NCI-H82 treated with DMSO at 0.1 percent for 48 hours (cell line): ENCODE data around the gene AGPS.
"Not testable (repeated sequence)": the region's sequence is repeated elsewhere in the genome, so short reads cannot be mapped to it uniquely, and the experiment has no call there.

Experiments used
- DNase-seq: peaks from one replicate; lab custom pipeline; 2025; ENCODE audit not compliant: unreplicated experiment; lab: John Stamatoyannopoulos, UW

AGPS gene

GRCh38 chr2:177385151-177385550 lies 7.4 kb upstream of the AGPS start:
- DNase-seq: no peak

DNA sequence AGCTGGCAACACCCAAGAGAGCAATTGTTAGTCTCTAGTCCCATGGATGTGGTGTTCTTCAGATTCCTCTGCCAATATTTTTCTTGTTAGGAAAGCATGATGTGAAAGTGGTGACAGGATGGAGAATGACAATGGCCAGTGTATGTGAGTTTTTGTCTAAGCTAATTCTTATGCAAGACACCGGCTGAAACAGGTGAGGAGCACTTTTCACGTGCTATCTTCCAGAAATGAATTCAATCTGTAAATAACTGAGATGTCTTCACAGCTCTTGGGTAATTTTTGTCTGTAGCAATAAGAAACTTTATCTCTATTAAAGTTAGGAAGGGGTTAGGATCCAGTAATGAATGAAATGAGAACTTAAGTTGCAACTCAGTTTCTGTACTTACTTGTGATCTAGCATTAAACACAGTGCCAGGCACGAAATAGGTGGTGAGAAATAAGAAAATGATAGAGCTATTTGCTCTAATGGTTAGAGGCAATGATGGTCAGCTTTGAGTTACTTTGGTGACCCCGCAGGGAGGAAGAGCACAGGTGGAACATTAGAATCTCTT lies 676 bp upstream of the AGPS start:
- DNase-seq: no peak

- DNase-seq: no peak
Measured at GRCh38 chr2:177393203-177393755, 706 bp downstream of the AGPS start.

DNA sequence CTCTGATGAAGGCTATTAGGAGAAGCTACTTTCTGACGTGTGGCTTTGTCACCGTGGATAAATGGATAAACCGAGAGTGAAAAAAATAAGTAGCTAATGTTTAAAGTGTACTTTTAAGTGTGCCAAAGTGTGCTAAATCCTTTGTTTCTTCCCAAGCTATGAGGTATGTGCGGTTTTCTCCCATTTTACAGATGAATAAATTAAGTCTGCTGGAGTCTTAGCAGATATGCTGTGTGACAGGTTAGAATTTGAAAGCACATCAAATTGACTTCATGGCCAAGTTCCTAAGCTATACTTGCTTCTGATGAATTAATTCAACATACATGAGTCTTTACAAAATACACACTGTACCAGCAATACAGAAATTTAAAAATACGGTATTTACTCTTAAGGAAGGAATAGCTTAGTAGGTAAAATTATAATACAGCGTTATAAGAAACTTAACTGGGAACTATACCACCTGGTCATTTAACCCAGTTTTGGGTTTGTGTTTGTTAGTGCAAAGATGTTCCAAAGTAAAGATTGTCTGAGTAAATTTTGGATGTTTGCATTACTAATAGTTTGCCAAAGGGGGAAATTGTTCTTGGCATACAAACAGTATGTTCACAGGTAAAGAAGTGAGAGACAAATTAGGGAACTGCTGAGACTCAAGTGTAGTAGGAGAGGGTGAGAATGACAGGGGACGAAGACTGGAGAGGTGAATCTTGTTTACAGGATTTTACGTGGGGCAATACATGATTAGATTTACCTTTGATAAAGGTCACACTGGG lies 1.4 kb downstream of the AGPS start:
- DNase-seq: no peak

DNA sequence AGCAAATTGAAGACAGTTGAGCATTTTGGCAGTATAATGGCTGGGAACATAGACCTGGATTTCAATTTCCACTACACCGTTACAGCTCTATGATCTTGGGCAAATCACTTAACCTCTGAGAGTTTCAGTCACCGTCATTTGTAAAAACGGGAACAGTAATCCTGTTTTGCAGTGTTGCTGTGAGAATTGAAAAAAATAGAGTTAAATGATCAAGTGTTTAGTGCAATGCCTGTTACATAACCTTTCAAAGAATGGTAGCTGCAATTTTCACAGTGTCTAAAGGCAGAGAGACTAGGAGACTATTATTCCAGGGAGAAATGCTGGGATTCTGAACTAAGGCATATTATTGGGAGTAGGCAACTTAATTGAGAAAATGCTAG lies 2.0 kb downstream of the AGPS start:
- DNase-seq: no peak

DNA sequence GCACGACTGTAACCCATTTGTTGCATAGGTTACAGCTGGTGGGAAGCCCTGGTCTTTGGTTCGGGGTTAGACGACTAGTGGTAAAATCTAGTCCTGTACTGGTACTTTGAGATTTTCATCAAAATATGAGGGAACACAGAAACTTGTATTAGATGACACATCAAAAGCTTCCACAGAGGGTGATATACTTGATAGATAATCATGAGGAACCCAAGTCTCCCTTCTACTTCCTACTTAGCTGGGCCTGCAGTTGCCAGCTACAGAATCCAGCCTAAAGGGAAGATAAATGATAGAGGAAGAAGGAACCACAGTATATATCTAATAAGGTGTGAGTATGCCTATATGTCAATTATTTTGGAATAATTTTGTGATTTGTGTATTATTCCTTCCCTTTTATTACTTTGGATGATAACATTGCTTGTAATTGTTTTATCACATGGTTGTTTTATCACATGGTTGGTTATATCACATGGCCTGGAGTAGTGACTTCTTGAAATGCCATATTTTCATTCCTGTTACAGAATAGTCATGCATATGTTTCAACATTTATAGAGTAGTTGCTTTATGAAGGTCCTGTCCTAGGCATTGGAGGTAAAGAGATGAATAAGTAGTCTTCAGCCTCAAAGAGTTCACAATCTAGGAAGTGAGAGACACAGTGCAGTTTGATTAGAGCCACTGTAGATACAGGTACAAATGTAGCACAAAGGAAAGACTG lies 2.9 kb downstream of the AGPS start:
- no peak for DNase-seq

GRCh38 chr2:177396703-177397460 lies 4.3 kb downstream of the AGPS start:
- DNase-seq: no peak

DNA sequence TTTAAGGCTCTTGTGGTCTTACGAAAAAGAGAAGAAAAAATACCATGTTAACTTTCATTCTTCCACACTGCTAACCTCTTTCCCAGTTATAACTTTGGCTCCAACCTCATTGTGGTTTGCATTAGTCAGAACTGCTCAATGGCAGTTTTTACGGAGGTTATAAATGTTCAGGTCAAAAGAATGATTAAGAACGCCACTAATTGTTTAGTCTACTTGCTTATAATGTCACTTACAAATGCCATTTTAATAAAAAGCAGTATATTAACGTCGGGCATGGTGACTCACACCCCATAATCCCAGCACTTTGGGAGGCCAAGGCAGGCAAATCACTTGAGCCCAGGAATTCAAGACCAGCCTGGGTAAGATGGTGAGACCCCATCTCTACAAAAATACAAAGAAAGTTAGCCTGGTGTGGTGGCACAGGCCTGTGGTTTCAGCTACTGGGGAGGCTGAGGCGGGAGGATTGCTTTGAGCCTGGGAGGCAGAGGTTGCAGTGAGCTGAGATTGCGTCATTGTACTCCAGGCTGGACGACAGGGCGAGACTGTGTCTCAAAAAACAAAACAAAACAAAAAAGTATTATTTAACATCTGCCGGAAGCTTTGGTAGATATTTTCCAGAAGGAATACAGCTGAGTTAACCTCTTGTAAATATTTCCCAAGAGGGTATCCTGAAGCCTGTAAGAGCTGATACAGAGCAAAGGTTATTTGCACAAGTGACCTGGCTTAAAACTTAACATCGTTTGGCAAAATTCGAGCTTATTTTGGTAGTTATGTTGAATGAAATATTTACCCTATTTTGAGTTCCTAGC lies 5.1 kb downstream of the AGPS start:
- DNase-seq: no peak

DNA sequence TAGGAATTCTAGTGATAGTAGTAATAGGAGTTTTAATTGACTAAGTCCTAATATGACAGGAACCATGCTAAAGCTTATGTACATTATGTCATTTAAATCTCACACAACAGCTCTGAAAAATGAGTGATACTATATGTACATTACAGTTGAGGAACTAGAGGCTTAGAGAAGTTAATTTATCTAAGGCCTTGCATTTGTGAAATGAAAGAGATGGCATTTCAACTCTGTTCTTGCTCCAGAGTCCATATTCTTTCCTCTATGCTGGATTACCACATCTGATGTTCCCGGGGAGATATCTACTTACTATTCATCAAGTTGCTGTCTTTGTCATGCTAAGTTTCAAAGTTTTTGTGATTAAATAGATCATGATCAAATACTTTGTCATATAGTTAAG lies 5.7 kb downstream of the AGPS start:
- no peak for DNase-seq

DNA sequence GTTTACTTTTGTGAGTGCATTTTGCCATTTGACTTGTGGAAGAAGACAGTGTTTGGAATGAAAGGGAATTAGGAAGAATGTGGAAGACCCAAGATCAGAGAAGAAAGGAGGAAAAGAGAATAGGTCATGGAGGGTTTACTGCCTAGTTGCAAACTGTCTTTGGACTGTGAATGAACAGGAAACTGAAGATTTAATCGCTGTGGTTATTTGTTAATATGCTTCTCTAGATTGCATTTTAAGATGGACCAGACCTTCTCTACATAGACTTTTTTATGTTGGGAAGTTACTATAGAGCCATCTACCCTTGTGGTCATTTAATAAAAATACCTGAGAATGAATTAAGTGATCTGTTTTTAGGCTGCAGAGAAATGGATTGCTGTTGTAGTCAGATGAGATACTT lies 6.2 kb downstream of the AGPS start:
- DNase-seq: no peak

- no peak for DNase-seq
Measured at GRCh38 chr2:177399376-177399775, 6.8 kb downstream of the AGPS start.

GRCh38 chr2:177400337-177400923 lies 7.9 kb downstream of the AGPS start:
- DNase-seq: no peak

DNA sequence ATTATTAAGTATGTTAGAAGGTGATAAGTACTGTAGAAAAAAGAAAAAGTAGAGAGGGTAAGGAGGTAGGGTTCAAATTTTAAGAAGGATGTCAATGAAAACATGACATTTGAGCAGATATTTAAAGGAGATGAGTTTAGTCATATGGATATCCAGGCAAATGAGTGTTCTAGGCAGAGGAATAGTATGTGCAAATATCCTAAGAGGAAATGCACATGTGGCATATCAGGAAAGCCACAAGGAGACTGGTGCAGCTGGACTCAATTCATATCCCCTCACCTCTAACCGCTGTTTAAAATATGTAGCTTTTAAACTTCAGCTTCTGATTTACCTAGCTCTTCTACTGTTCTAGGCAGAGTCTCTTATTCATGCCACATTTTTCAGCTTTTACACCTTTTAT lies 9.5 kb downstream of the AGPS start:
- DNase-seq: no peak

DNA sequence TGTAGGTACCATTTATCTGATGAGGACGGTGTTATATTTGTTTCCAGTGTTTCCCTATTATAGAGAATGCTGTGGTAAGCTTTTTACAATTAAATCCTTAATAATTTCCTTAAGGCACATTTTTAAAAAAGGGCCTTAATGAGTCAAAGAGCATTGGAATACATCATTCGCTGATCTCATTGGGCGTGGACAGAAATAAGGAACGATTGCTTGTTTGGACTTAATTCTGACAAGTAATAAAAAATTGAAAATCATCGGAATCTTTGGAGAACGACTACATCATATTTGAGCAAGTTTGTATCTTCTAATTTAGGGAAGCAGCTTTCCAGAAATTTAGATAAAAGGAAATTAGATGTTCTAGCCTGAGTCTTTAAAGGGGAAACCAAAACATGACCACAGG lies 11.3 kb downstream of the AGPS start:
- DNase-seq: no peak

DNA sequence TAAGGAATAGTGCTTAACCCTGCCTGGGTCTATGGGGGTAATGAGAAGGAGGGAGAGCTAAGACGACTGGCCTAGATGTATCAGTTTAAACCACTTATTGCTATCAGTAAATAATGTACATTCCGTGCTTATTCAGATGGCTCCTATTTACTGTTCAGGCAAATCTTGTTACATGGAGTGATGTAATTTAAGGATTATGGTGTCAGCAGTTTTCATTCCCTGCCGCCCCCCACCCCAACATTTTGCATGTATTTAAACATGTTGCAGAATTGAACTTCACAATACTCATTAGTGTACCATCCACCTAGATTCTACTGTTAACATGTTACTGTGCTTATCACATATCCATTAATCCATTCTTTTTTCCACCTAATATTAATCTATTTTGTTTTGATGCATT lies 11.7 kb downstream of the AGPS start:
- DNase-seq: peak; percentile 82

DNA sequence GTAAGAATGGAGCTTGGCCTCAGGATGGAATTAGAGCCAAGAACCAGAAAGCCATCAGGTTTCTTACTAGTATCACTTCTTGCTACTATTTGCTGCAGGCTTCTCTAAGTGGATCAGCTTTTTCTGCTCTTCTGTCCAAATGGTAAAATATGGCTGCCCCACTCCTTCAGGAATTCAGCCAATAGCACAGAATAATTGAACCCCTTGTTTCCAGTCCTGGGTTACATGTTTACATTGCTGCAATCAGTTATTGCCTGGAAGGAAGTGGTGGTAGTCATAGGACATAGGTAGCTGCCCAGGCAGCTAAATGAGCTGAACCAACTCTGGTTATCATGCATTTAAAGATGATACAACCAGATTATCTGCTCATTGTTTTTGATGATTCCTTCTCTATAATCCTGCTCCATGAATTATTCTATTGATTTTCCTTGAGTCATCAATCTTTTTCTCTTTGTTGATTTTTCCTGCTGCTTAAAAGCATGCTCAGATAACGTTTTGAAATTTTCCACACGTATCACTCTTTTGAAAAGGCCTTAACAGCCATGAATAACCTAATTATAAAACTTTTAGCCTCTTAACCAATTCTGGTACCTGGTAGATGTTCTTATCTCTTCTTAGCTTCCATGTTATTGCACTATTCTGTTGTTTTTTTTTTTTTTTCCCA lies 12.6 kb downstream of the AGPS start:
- DNase-seq: peak; percentile 19

GRCh38 chr2:177406182-177406581 lies 13.6 kb downstream of the AGPS start:
- DNase-seq: no peak

DNA sequence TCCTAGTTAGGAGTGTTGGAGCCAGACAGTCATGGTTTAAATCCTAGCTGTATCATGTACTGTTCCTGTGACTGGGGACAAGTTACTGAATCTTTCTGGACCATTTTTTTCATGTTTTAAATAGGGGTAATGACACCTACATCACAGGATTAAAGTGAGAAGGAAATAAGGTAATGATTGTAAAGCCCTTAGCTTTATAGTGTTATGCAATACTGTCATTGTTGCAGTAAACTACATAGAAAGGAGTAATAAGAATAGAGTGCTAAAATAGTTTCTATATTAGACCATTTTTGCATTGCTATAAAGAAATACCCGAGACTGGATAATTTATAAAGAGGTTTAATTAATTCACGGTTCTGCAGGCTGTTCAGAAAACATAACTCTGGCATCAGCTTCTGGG lies 14.5 kb downstream of the AGPS start:
- no peak for DNase-seq

DNA sequence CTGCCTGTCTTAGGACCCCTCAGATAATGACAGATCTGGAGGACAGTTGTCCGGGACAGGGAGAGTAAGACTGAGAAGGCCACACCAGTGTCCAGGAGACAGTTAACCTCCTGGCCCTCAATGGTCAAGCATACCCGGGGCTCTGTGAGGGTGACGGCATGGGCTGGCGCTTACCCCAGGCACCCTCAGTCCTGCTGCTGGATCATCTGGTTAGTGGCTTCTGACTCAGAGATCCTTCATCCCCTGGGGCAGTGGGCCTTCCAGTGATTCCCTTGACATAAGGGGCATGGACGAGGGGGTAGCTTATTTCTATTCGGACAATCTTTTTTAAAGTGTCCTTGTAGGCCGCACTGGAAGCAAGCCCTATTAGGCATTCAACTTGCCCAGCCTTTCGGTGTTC lies 18.1 kb downstream of the AGPS start:
- not testable (repeated sequence) for DNase-seq

DNA sequence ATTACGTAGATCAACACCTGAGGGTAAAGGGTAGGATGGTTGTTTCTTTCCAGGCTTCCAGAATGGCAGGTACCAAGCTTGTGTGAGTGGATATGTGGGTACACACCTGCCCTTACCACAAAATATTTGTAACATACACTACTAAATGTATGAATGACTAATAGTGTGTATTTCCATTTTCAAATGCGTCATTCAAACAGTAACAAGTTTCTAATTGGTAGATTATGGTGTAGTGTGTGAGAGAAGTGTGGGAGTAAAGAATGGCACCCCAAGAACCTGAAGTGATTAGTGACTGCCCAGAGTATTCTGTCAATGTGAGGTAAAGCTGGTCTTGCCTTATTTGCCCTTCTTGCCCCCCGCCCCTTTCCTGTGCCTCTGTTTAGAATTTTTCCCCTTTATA lies 21.1 kb downstream of the AGPS start:
- no peak for DNase-seq
